ENCODE data around the gene PRLR. TPM values are rescaled to one million over a fixed set of nuclear protein-coding genes. Genes with fewer than 3 reads are reported as not detected.

The PRLR gene
- total and polyA plus RNA-seq, 9 of the 15 experiments (the other 6 are each of a cell fraction or from before 2014, with no cell fraction given) = 0.02 TPM; not detected in 8

- TF ChIP-seq CBFB (CRISPR knock-in tag; IDR thresholded peaks at IDR 0.05) = no peak
- no peak for TF ChIP-seq WHSC1 (IDR thresholded peaks at IDR 0.05; ENCODE audit: low read length)
- TF ChIP-seq HSF4 (CRISPR knock-in tag; IDR thresholded peaks at IDR 0.05; ENCODE audit: borderline replicate concordance) = no peak
- no peak for TF ChIP-seq RBM39 (optimal IDR thresholded peaks at IDR 0.05; ENCODE audit: low read depth, low read length)
- no peak for TF ChIP-seq PYGO2 (tag; IDR thresholded peaks at IDR 0.05)
- in situ Hi-C loops (cut with MboI) (no loop called here), intact Hi-C loops (cut with micrococcal nuclease) (no loop called here)
- no peak overlapping the region for H2AFZ ChIP-seq (ENCODE audit: low read depth, low read length)
- no peaks in the 10 kb centered on the region for H3K9me1 ChIP-seq (ENCODE audit: control insufficient read depth, insufficient read depth, low read length)
- H3K4me1 ChIP-seq (replicated peaks in 1 of 2; ENCODE audit: control insufficient read depth in 2 of 2, insufficient read depth in 2 of 2, low read length in 2 of 2) = no peaks in the 10 kb centered on the region
- BruUV-seq (replicated peaks) = no TSS peak
- H3K27ac ChIP-seq (ENCODE audit: extremely low read depth, low read depth, low read length) = no peak overlapping the region
- H4K20me1 ChIP-seq (replicated peaks; ENCODE audit: control insufficient read depth, insufficient read depth, low read length) = no peaks in the 10 kb centered on the region
- H3K4me2 ChIP-seq (ENCODE audit: insufficient read depth, low read length) = no peak overlapping the region
- ChIA-PET CTCF (ENCODE audit: low intra/inter-chr PET ratio) (no interaction called here), POLR2A (interaction anchor here (1.8 kb wide), 1 partner anchor 9 kb away, joined by 6 read pairs; no protein-coding TSS in a partner anchor)
- 0% methylated on average over 1 of the region's 1 CpG for WGBS (ENCODE audit: insufficient coverage, low coverage, missing lambda C conversion rate)
- no peak for FAIRE-seq
- H3K79me2 ChIP-seq (ENCODE audit: control insufficient read depth, insufficient read depth, low read length) = no peaks in the 10 kb centered on the region
- H3K36me3 ChIP-seq (ENCODE audit: control insufficient read depth, insufficient read depth, low read length) = no peaks in the 10 kb centered on the region
- no peak for DNase-seq (ENCODE audit: extremely low read depth in 1 of 4, low spot score in 3 of 4)
- no peaks in the 10 kb centered on the region for H3K9me3 ChIP-seq (replicated peaks; ENCODE audit: control insufficient read depth, insufficient read depth, low read depth, low read length)
- H3K9ac ChIP-seq (ENCODE audit: insufficient read depth in 1 of 2, low read depth in 2 of 2, low read length in 2 of 2) = no peak overlapping the region
- no peak for ATAC-seq
- no peaks in the 10 kb centered on the region for H3K27me3 ChIP-seq (ENCODE audit: control insufficient read depth in 2 of 2, insufficient read depth in 2 of 2, low read length in 2 of 2)
- H3K4me3 ChIP-seq = no peak overlapping the region
Observed at GRCh38 chr5:35149041-35149440, 81.2 kb downstream of the PRLR start.

GRCh38 chr5:35146406-35146805, 83.9 kb downstream of the PRLR start:
- BruUV-seq (replicated peaks) = no TSS peak
- H3K27me3 ChIP-seq (ENCODE audit: control insufficient read depth in 2 of 2, insufficient read depth in 2 of 2, low read length in 2 of 2) = no peaks in the 10 kb centered on the region
- FAIRE-seq = no peak
- CTCF ChIA-PET (ENCODE audit: low intra/inter-chr PET ratio) = no interaction called here
- no peaks in the 10 kb centered on the region for H4K20me1 ChIP-seq (replicated peaks; ENCODE audit: control insufficient read depth, insufficient read depth, low read length)
- no peaks in the 10 kb centered on the region for H3K79me2 ChIP-seq (ENCODE audit: control insufficient read depth, insufficient read depth, low read length)
- H3K27ac ChIP-seq (ENCODE audit: extremely low read depth, low read depth, low read length) = no peak overlapping the region
- ATAC-seq = no peak
- intact Hi-C loops (cut with micrococcal nuclease) = no loop called here
- no peaks in the 10 kb centered on the region for H3K9me3 ChIP-seq (replicated peaks; ENCODE audit: control insufficient read depth, insufficient read depth, low read depth, low read length)
- POLR2A ChIA-PET = interaction anchor here (0.9 kb wide), 1 partner anchor 8 kb away, joined by 3 read pairs; no protein-coding TSS in a partner anchor
- H3K4me1 ChIP-seq (replicated peaks in 1 of 2; ENCODE audit: control insufficient read depth in 2 of 2, insufficient read depth in 2 of 2, low read length in 2 of 2) = no peaks in the 10 kb centered on the region
- no peaks in the 10 kb centered on the region for H3K9me1 ChIP-seq (ENCODE audit: control insufficient read depth, insufficient read depth, low read length)
- no peak overlapping the region for H3K9ac ChIP-seq (ENCODE audit: insufficient read depth in 1 of 2, low read depth in 2 of 2, low read length in 2 of 2)
- WGBS (ENCODE audit: insufficient coverage, low coverage, missing lambda C conversion rate) = 3% methylated on average over 3 of the region's 3 CpGs
- no peaks in the 10 kb centered on the region for H3K36me3 ChIP-seq (ENCODE audit: control insufficient read depth, insufficient read depth, low read length)
- H3K4me3 ChIP-seq = no peak overlapping the region
- no peak overlapping the region for H2AFZ ChIP-seq (ENCODE audit: low read depth, low read length)
- no peak for DNase-seq (ENCODE audit: extremely low read depth in 1 of 4, low spot score in 3 of 4)
- in situ Hi-C loops (cut with MboI) = no loop called here
- H3K4me2 ChIP-seq (ENCODE audit: insufficient read depth, low read length) = no peak overlapping the region
- TF ChIP-seq CEBPG (CRISPR knock-in tag; IDR thresholded peaks at IDR 0.05) (no peak), CEBPG (tag; conservative IDR thresholded peaks at IDR 0.05 in 1 of 2, IDR thresholded peaks at IDR 0.05 in 1 of 2) (no peak), RBM25 (IDR thresholded peaks at IDR 0.05; ENCODE audit: low read depth, low read length, severe bottlenecking) (no peak), HDGF (IDR thresholded peaks at IDR 0.05) (no peak)

Measured in K562 (cell line).